Measurements from ENCODE around the gene MS4A4E.
"Not testable (repeated sequence)": the region's sequence is repeated elsewhere in the genome, so short reads cannot be mapped to it uniquely, and the experiment has no call there.

The MS4A4E gene

GRCh38 chr11:60170566-60170965, 72.4 kb downstream of the MS4A4E start:
- peak; percentile 9 for DNase-seq (ENCODE audit: low spot score)

GRCh38 chr11:60169264-60169915, 73.5 kb downstream of the MS4A4E start:
- peak; percentile 86 for DNase-seq (ENCODE audit: low spot score)

- DNase-seq (ENCODE audit: low spot score): peak; percentile 2
These were observed 74.6 kb downstream of the MS4A4E start for GRCh38 chr11:60168306-60168705.

- DNase-seq (ENCODE audit: low spot score): no peak
These were observed 77.0 kb downstream of the MS4A4E start for GRCh38 chr11:60165951-60166350.

GRCh38 chr11:60165538-60165937, 77.4 kb downstream of the MS4A4E start:
- no peak for DNase-seq (ENCODE audit: low spot score)

GRCh38 chr11:60164550-60165075, 78.3 kb downstream of the MS4A4E start:
- DNase-seq (ENCODE audit: low spot score): no peak

GRCh38 chr11:60161766-60162165, 81.2 kb downstream of the MS4A4E start:
- DNase-seq (ENCODE audit: low spot score): no peak

GRCh38 chr11:60161107-60161506, 81.8 kb downstream of the MS4A4E start:
- no peak for DNase-seq (ENCODE audit: low spot score)

- no peak for DNase-seq (ENCODE audit: low spot score)
These were observed 83.1 kb downstream of the MS4A4E start for GRCh38 chr11:60159868-60160267.

GRCh38 chr11:60159284-60159683, 83.7 kb downstream of the MS4A4E start:
- DNase-seq (ENCODE audit: low spot score): no peak

GRCh38 chr11:60158636-60159035, 84.3 kb downstream of the MS4A4E start:
- no peak for DNase-seq (ENCODE audit: low spot score)

GRCh38 chr11:60155931-60156330, 87.0 kb downstream of the MS4A4E start:
- no peak for DNase-seq (ENCODE audit: low spot score)

GRCh38 chr11:60152727-60153126, 90.2 kb downstream of the MS4A4E start:
- not testable (repeated sequence) for DNase-seq (ENCODE audit: low spot score)

GRCh38 chr11:60150279-60150678, 92.7 kb downstream of the MS4A4E start:
- DNase-seq (ENCODE audit: low spot score): no peak

Measured in kidney tubule cell (primary cell).